ENCODE results near the gene LACRT. TPM values are rescaled to one million over a fixed set of nuclear protein-coding genes. Genes with fewer than 3 reads are reported as not detected.

LACRT gene
- total RNA-seq, 1 experiment from 2014 or later, result not detected

DNA sequence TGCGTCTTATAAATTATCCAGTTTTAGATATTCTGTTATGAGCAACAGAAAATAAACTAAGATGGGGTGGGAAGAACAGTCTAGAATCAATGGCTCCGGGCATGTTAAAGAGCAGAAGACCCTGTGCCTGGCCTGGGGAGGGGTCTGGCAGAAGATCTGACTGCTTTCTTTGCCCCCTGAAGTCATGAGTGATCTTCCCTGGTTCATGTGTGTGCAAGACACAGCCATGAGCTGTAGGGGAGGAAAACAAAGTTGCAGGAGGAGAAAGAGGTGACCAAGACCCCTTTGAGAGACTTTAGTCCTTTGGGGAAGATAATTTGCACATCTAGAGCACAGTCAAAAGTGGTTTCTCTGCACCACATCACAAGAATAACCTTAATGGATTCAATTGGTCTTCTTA, 4.8 kb downstream of the LACRT start:
- peaks cover 34% of the 10 kb centered on the region for H3K9me3 Mint-ChIP-seq
- peaks cover 38% of the 10 kb centered on the region for H3K27me3 Mint-ChIP-seq (ENCODE audit: low read depth)
- POLR2A ChIA-PET, result no interaction called here
- TF ChIP-seq TCF7 (CRISPR knock-in tag; IDR thresholded peaks at IDR 0.05; ENCODE audit: low read depth) (no peak), PRRX2 (CRISPR knock-in tag; IDR thresholded peaks at IDR 0.05) (no peak), NR2C2 (CRISPR knock-in tag; IDR thresholded peaks at IDR 0.05) (no peak), MYBL2 (CRISPR knock-in tag; IDR thresholded peaks at IDR 0.05) (no peak), FOXJ3 (CRISPR knock-in tag; IDR thresholded peaks at IDR 0.05; ENCODE audit: borderline replicate concordance) (no peak), ZNF396 (CRISPR knock-in tag; IDR thresholded peaks at IDR 0.05; ENCODE audit: borderline replicate concordance) (no peak), ZNF416 (CRISPR knock-in tag; IDR thresholded peaks at IDR 0.05) (no peak), ZNF671 (CRISPR knock-in tag; IDR thresholded peaks at IDR 0.05) (no peak), RELA (CRISPR knock-in tag; IDR thresholded peaks at IDR 0.05; ENCODE audit: borderline replicate concordance) (no peak), NFATC4 (CRISPR knock-in tag; IDR thresholded peaks at IDR 0.05) (no peak), NR3C1 (CRISPR knock-in tag; conservative IDR thresholded peaks at IDR 0.05; ENCODE audit: low read depth) (no peak), FOXK1 (CRISPR knock-in tag; IDR thresholded peaks at IDR 0.05) (no peak), MXD4 (CRISPR knock-in tag; IDR thresholded peaks at IDR 0.05; ENCODE audit: borderline replicate concordance) (no peak)
- TF ChIP-seq, protein P1, sequence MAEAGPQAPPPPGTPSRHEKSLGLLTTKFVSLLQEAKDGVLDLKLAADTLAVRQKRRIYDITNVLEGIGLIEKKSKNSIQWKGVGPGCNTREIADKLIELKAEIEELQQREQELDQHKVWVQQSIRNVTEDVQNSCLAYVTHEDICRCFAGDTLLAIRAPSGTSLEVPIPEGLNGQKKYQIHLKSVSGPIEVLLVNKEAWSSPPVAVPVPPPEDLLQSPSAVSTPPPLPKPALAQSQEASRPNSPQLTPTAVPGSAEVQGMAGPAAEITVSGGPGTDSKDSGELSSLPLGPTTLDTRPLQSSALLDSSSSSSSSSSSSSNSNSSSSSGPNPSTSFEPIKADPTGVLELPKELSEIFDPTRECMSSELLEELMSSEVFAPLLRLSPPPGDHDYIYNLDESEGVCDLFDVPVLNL (CRISPR knock-in tag; IDR thresholded peaks at IDR 0.05; ENCODE audit: borderline replicate concordance, low read depth), result no peak
- TF ChIP-seq, protein P2, sequence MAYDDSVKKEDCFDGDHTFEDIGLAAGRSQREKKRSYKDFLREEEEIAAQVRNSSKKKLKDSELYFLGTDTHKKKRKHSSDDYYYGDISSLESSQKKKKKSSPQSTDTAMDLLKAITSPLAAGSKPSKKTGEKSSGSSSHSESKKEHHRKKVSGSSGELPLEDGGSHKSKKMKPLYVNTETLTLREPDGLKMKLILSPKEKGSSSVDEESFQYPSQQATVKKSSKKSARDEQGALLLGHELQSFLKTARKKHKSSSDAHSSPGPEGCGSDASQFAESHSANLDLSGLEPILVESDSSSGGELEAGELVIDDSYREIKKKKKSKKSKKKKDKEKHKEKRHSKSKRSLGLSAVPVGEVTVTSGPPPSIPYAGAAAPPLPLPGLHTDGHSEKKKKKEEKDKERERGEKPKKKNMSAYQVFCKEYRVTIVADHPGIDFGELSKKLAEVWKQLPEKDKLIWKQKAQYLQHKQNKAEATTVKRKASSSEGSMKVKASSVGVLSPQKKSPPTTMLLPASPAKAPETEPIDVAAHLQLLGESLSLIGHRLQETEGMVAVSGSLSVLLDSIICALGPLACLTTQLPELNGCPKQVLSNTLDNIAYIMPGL (CRISPR knock-in tag; IDR thresholded peaks at IDR 0.05), result no peak
- TF ChIP-seq, protein P3, sequence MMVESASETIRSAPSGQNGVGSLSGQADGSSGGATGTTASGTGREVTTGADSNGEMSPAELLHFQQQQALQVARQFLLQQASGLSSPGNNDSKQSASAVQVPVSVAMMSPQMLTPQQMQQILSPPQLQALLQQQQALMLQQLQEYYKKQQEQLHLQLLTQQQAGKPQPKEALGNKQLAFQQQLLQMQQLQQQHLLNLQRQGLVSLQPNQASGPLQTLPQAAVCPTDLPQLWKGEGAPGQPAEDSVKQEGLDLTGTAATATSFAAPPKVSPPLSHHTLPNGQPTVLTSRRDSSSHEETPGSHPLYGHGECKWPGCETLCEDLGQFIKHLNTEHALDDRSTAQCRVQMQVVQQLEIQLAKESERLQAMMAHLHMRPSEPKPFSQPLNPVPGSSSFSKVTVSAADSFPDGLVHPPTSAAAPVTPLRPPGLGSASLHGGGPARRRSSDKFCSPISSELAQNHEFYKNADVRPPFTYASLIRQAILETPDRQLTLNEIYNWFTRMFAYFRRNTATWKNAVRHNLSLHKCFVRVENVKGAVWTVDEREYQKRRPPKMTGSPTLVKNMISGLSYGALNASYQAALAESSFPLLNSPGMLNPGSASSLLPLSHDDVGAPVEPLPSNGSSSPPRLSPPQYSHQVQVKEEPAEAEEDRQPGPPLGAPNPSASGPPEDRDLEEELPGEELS (CRISPR knock-in tag; IDR thresholded peaks at IDR 0.05), result no peak
- TF ChIP-seq, protein P4, sequence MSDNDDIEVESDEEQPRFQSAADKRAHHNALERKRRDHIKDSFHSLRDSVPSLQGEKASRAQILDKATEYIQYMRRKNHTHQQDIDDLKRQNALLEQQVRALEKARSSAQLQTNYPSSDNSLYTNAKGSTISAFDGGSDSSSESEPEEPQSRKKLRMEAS (CRISPR knock-in tag; IDR thresholded peaks at IDR 0.05), result no peak
- TF ChIP-seq, protein P5, sequence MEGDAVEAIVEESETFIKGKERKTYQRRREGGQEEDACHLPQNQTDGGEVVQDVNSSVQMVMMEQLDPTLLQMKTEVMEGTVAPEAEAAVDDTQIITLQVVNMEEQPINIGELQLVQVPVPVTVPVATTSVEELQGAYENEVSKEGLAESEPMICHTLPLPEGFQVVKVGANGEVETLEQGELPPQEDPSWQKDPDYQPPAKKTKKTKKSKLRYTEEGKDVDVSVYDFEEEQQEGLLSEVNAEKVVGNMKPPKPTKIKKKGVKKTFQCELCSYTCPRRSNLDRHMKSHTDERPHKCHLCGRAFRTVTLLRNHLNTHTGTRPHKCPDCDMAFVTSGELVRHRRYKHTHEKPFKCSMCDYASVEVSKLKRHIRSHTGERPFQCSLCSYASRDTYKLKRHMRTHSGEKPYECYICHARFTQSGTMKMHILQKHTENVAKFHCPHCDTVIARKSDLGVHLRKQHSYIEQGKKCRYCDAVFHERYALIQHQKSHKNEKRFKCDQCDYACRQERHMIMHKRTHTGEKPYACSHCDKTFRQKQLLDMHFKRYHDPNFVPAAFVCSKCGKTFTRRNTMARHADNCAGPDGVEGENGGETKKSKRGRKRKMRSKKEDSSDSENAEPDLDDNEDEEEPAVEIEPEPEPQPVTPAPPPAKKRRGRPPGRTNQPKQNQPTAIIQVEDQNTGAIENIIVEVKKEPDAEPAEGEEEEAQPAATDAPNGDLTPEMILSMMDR (IDR thresholded peaks at IDR 0.05), result no peak
- TF ChIP-seq, protein P6, sequence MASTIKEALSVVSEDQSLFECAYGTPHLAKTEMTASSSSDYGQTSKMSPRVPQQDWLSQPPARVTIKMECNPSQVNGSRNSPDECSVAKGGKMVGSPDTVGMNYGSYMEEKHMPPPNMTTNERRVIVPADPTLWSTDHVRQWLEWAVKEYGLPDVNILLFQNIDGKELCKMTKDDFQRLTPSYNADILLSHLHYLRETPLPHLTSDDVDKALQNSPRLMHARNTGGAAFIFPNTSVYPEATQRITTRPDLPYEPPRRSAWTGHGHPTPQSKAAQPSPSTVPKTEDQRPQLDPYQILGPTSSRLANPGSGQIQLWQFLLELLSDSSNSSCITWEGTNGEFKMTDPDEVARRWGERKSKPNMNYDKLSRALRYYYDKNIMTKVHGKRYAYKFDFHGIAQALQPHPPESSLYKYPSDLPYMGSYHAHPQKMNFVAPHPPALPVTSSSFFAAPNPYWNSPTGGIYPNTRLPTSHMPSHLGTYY (CRISPR knock-in tag; IDR thresholded peaks at IDR 0.05), result no peak
- TF ChIP-seq, protein P7, sequence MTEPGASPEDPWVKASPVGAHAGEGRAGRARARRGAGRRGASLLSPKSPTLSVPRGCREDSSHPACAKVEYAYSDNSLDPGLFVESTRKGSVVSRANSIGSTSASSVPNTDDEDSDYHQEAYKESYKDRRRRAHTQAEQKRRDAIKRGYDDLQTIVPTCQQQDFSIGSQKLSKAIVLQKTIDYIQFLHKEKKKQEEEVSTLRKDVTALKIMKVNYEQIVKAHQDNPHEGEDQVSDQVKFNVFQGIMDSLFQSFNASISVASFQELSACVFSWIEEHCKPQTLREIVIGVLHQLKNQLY (CRISPR knock-in tag; IDR thresholded peaks at IDR 0.05), result no peak
- H3K4me3 Mint-ChIP-seq, result no peak overlapping the region
- ATAC-seq (no peak), DNase-seq (ENCODE audit: low spot score) (no peak)
- peaks cover 22% of the 10 kb centered on the region for H3K36me3 Mint-ChIP-seq
- peaks cover 3% of the 10 kb centered on the region; the same call in 1 of the 2 replicates for H3K4me1 Mint-ChIP-seq
- CTCF ChIA-PET, result interaction anchor here (1.0 to 2.2 kb wide), 4 partner anchors 29 to 57 kb away, joined by 3 to 7 read pairs (median 4); no protein-coding TSS in a partner anchor
- no peak overlapping the region for H3K27ac Mint-ChIP-seq

All from WTC11 (cell line).